Stimulated activated CD4-positive, alpha-beta T cell treated with anti-CD3 and anti-CD28 coated beads, TNF-alpha, amount 100 ng/mL, for 4 hours (primary cell): ENCODE measurements around the gene TRIM41.
"Not testable (repeated sequence)": the region's sequence is repeated elsewhere in the genome, so short reads cannot be mapped to it uniquely, and the experiment has no call there.

Experiments
- DNase-seq, 3 experiments: peaks; one replicate each; pipeline ENCODE4 v3.0.0-alpha.2; 2020; ENCODE audit warnings: low read depth in 3 of 3

Gene TRIM41

GRCh38 chr5:181283841-181284755 is 61.0 kb downstream of the TRIM41 start:
- not testable (repeated sequence) for DNase-seq
